ENCODE measurements around the gene KRTAP5-10. TPM values are rescaled to one million over a fixed set of nuclear protein-coding genes. Genes with fewer than 3 reads are reported as not detected.
"Not testable (repeated sequence)": the region's sequence is repeated elsewhere in the genome, so short reads cannot be mapped to it uniquely, and the experiment has no call there.

The KRTAP5-10 gene
- total and polyA plus RNA-seq, 3 donors from 2014 or later, result 0.28 TPM; not detected in 2

- H3K4me3 ChIP-seq, result no peak overlapping the region
- TF ChIP-seq CTCF (IDR thresholded peaks at IDR 0.05), result no peak
- TF ChIP-seq POLR2A (IDR thresholded peaks at IDR 0.05), result no peak
- no peak for DNase-seq
- H3K4me1 ChIP-seq, result no peaks in the 10 kb centered on the region
- intact Hi-C loops (cut with DNase I; ENCODE audit: low total_unique reads), result no loop called here
- WGBS, 2 donors, result 83 to 84% methylated on average over 11 of the region's 11 CpGs
- no peak overlapping the region for H3K27ac ChIP-seq
- H3K9me3 ChIP-seq, result no peaks in the 10 kb centered on the region
- H3K27me3 ChIP-seq, result no peaks in the 10 kb centered on the region
- no peaks in the 10 kb centered on the region for H3K36me3 ChIP-seq (ENCODE audit: low read depth, missing control alignments)
Observed at GRCh38 chr11:71572811-71573210, 7.4 kb downstream of the KRTAP5-10 start.

GRCh38 chr11:71574418-71574817, 9.1 kb downstream of the KRTAP5-10 start:
- no peak for TF ChIP-seq POLR2A (IDR thresholded peaks at IDR 0.05)
- no peak for TF ChIP-seq CTCF (IDR thresholded peaks at IDR 0.05)
- no peaks in the 10 kb centered on the region for H3K4me1 ChIP-seq
- intact Hi-C loops (cut with DNase I; ENCODE audit: low total_unique reads), result no loop called here
- H3K27me3 ChIP-seq, result no peaks in the 10 kb centered on the region
- H3K4me3 ChIP-seq, result no peak overlapping the region
- no peaks in the 10 kb centered on the region for H3K9me3 ChIP-seq
- WGBS, 2 donors, result 58 to 75% methylated on average over 5 of the region's 5 CpGs
- DNase-seq, result no peak
- H3K27ac ChIP-seq, result no peak overlapping the region
- no peaks in the 10 kb centered on the region for H3K36me3 ChIP-seq (ENCODE audit: low read depth, missing control alignments)

GRCh38 chr11:71575723-71576424, 10.5 kb downstream of the KRTAP5-10 start:
- DNase-seq, result no peak
- Histone ChIP-seq H3K4me3 (no peak overlapping the region), H3K4me1 (no peaks in the 10 kb centered on the region), H3K36me3 (ENCODE audit: low read depth, missing control alignments) (no peaks in the 10 kb centered on the region), H3K9me3 (no peaks in the 10 kb centered on the region), H3K27me3 (no peaks in the 10 kb centered on the region), H3K27ac (no peak overlapping the region)
- TF ChIP-seq CTCF (IDR thresholded peaks at IDR 0.05) (no peak), POLR2A (IDR thresholded peaks at IDR 0.05) (no peak)
- 81 to 82% methylated on average over 4 of the region's 4 CpGs for WGBS, 2 donors
- intact Hi-C loops (cut with DNase I; ENCODE audit: low total_unique reads), result no loop called here

GRCh38 chr11:71576688-71577465, 11.5 kb downstream of the KRTAP5-10 start:
- not testable (repeated sequence) for H3K9me3 ChIP-seq, DNase-seq
- 75% methylated on average over 17 to 34 of the region's 41 CpGs for WGBS, 2 donors

GRCh38 chr11:71577469-71578004, 12.2 kb downstream of the KRTAP5-10 start:
- no peak for TF ChIP-seq CTCF (IDR thresholded peaks at IDR 0.05)
- no peak for TF ChIP-seq POLR2A (IDR thresholded peaks at IDR 0.05)
- no peaks in the 10 kb centered on the region for H3K4me1 ChIP-seq
- WGBS, 2 donors, result 57 to 76% methylated on average over 7 of the region's 7 CpGs
- no peak overlapping the region for H3K4me3 ChIP-seq
- no peaks in the 10 kb centered on the region for H3K9me3 ChIP-seq
- H3K36me3 ChIP-seq (ENCODE audit: low read depth, missing control alignments), result no peaks in the 10 kb centered on the region
- H3K27ac ChIP-seq, result no peak overlapping the region
- no peak for DNase-seq
- intact Hi-C loops (cut with DNase I; ENCODE audit: low total_unique reads), result no loop called here
- no peaks in the 10 kb centered on the region for H3K27me3 ChIP-seq

More at GRCh38 chr11:71576688-71577465, 11.5 kb downstream of the KRTAP5-10 start:
- H3K36me3 ChIP-seq (ENCODE audit: low read depth, missing control alignments); H3K4me3 ChIP-seq; H3K27ac ChIP-seq; intact Hi-C loops (cut with DNase I; ENCODE audit: low total_unique reads); H3K27me3 ChIP-seq; H3K4me1 ChIP-seq: not testable (repeated sequence)

- intact Hi-C loops (cut with DNase I; ENCODE audit: low total_unique reads), result not testable (repeated sequence)
Observed at GRCh38 chr11:71579513-71579912, 14.2 kb downstream of the KRTAP5-10 start.

More at GRCh38 chr11:71579513-71579912, 14.2 kb downstream of the KRTAP5-10 start:
- H3K4me3 ChIP-seq; H3K27me3 ChIP-seq; H3K36me3 ChIP-seq (ENCODE audit: low read depth, missing control alignments); H3K9me3 ChIP-seq; DNase-seq; H3K27ac ChIP-seq; H3K4me1 ChIP-seq: not testable (repeated sequence)
- 60 to 74% methylated on average over 6 to 7 of the region's 7 CpGs for WGBS, 2 donors

All from testis (tissue), 3 donors.